ENCODE results near the gene APLNR. TPM values are rescaled to one million over a fixed set of nuclear protein-coding genes. Genes with fewer than 3 reads are reported as not detected.

APLNR gene
- total and polyA plus RNA-seq, 2 donors (not counting 3 experiments of a cell fraction or from before 2014, with no cell fraction given) = 0.04 to 0.38 TPM

GRCh38 chr11:57273448-57274058, 36.5 kb upstream of the APLNR start:
- no peak overlapping the region for H3K4me3 ChIP-seq (replicated peaks in 1 of 3; ENCODE audit: insufficient read depth in 1 of 3, low read depth in 1 of 3, low read length in 3 of 3)
- H3K36me3 ChIP-seq (ENCODE audit: control insufficient read depth in 2 of 2, extremely low read depth in 1 of 2, insufficient read depth in 2 of 2, low read length in 2 of 2) = no peaks in the 10 kb centered on the region
- FAIRE-seq = no peak
- H4K20me1 ChIP-seq (replicated peaks; ENCODE audit: control insufficient read depth, extremely low read depth, insufficient read depth, low read length) = no peaks in the 10 kb centered on the region
- CTCF ChIA-PET = interaction anchor here (1.3 to 8.4 kb wide), 4 partner anchors 13 to 433 kb away, joined by 3 to 116 read pairs (median 6); no protein-coding TSS in a partner anchor
- POLR2A ChIA-PET = no interaction called here
- no peak overlapping the region for H3K4me2 ChIP-seq (ENCODE audit: insufficient read depth, low read length)
- no peaks in the 10 kb centered on the region for H3K9me3 ChIP-seq (replicated peaks; ENCODE audit: control insufficient read depth, insufficient read depth, low read length)
- no peak for DNase-seq (ENCODE audit: low read depth, low spot score)
- no peaks in the 10 kb centered on the region for H3K79me2 ChIP-seq (ENCODE audit: control insufficient read depth, insufficient read depth, low read length)
- H2AFZ ChIP-seq (ENCODE audit: low read depth, low read length) = no peak overlapping the region
- H3K27ac ChIP-seq (ENCODE audit: insufficient read depth, low read depth, low read length) = no peak overlapping the region
- dilution Hi-C loops (cut with MboI; ENCODE audit: extremely low pct_ligation_motif_present, low sequenced_read_pairs) = no loop called here
- intact Hi-C loops (cut with micrococcal nuclease) = no loop called here
- H3K27me3 ChIP-seq (ENCODE audit: control insufficient read depth in 2 of 2, insufficient read depth in 2 of 2, low read length in 2 of 2) = no peaks in the 10 kb centered on the region
- H3K9me1 ChIP-seq (replicated peaks; ENCODE audit: control insufficient read depth, extremely low read depth, insufficient read depth, low read length) = no peaks in the 10 kb centered on the region
- BruUV-seq (replicated peaks) = no TSS peak
- H3K4me1 ChIP-seq (ENCODE audit: control insufficient read depth, extremely low read depth, insufficient read depth, low read length) = peaks cover 32% of the 10 kb centered on the region
- no peak overlapping the region for H3K9ac ChIP-seq (replicated peaks; ENCODE audit: extremely low read depth, insufficient read depth, low read length)
- TF ChIP-seq EZH2 (IDR thresholded peaks at IDR 0.05; ENCODE audit: borderline replicate concordance, low read depth, low read length, severe bottlenecking) (no peak), POLR2AphosphoS5 (IDR thresholded peaks at IDR 0.05; ENCODE audit: insufficient read depth, low read depth, low read length) (no peak)

- ChIA-PET CTCF (interaction anchor here (1.0 to 1.9 kb wide), 3 partner anchors 8 to 20 kb away, joined by 3 to 24 read pairs (median 9); no protein-coding TSS in a partner anchor), POLR2A (no interaction called here)
- H3K9me3 ChIP-seq (replicated peaks; ENCODE audit: control insufficient read depth, insufficient read depth, low read length) = no peaks in the 10 kb centered on the region
- no peaks in the 10 kb centered on the region for H3K79me2 ChIP-seq (ENCODE audit: control insufficient read depth, insufficient read depth, low read length)
- no peaks in the 10 kb centered on the region for H4K20me1 ChIP-seq (replicated peaks; ENCODE audit: control insufficient read depth, extremely low read depth, insufficient read depth, low read length)
- no peaks in the 10 kb centered on the region for H3K9me1 ChIP-seq (replicated peaks; ENCODE audit: control insufficient read depth, extremely low read depth, insufficient read depth, low read length)
- H3K4me1 ChIP-seq (ENCODE audit: control insufficient read depth, extremely low read depth, insufficient read depth, low read length) = no peaks in the 10 kb centered on the region
- BruUV-seq (replicated peaks) = no TSS peak
- dilution Hi-C loops (cut with MboI; ENCODE audit: extremely low pct_ligation_motif_present, low sequenced_read_pairs) (no loop called here), intact Hi-C loops (cut with micrococcal nuclease) (no loop called here)
- no peaks in the 10 kb centered on the region for H3K36me3 ChIP-seq (ENCODE audit: control insufficient read depth in 2 of 2, extremely low read depth in 1 of 2, insufficient read depth in 2 of 2, low read length in 2 of 2)
- no peaks in the 10 kb centered on the region for H3K27me3 ChIP-seq (ENCODE audit: control insufficient read depth in 2 of 2, insufficient read depth in 2 of 2, low read length in 2 of 2)
- peak overlapping the region; percentile 84 for H2AFZ ChIP-seq (ENCODE audit: low read depth, low read length)
- FAIRE-seq (no peak), DNase-seq (ENCODE audit: low read depth, low spot score) (peak; percentile 74)
- no peak for TF ChIP-seq GATA2 (IDR thresholded peaks at IDR 0.05; ENCODE audit: insufficient read depth, insufficient read length, low read depth, low read length)
- TF ChIP-seq EZH2 (IDR thresholded peaks at IDR 0.05; ENCODE audit: borderline replicate concordance, low read depth, low read length, severe bottlenecking) = no peak
- no peak for TF ChIP-seq MYC (IDR thresholded peaks at IDR 0.05; ENCODE audit: low read depth, low read length)
- H3K9ac ChIP-seq (replicated peaks; ENCODE audit: extremely low read depth, insufficient read depth, low read length) = no peak overlapping the region
- no peak overlapping the region for H3K4me3 ChIP-seq (replicated peaks in 1 of 3; ENCODE audit: insufficient read depth in 1 of 3, low read depth in 1 of 3, low read length in 3 of 3)
- H3K4me2 ChIP-seq (ENCODE audit: insufficient read depth, low read length) = no peak overlapping the region
- no peak overlapping the region for H3K27ac ChIP-seq (ENCODE audit: insufficient read depth, low read depth, low read length)
Observed at GRCh38 chr11:57269571-57270021, 32.5 kb upstream of the APLNR start.
